ENCODE results near the gene GAGE12H.
"Not testable (repeated sequence)": the region's sequence is repeated elsewhere in the genome, so short reads cannot be mapped to it uniquely, and the experiment has no call there.

GAGE12H gene, protein sequence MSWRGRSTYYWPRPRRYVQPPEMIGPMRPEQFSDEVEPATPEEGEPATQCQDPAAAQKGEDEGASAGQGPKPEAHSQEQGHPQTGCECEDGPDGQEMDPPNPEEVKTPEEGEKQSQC

DNA sequence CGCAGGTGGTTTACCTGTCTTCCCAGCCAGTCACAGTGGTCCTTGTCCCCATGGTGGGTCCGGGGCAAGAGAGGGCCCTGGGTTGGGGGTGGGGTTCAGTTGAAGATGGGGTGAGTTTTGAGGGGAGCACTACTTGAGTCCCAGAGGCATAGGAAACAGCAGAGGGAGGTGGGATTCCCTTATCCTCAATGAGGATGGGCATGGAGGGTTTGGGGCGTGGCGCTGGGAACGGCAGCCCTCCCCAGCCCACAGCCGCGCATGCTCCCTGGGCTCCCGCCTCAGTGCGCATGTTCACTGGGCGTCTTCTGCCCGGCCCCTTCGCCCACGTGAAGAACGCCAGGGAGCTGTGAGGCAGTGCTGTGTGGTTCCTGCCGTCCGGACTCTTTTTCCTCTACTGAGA is at the start of gene GAGE12H:
TSS of gene GAGE12H (plus strand) at position 301 of the 400 bp plus-strand sequence. CDS start 1,155 bp downstream, outside the sequence.
- not testable (repeated sequence) for DNase-seq

DNA sequence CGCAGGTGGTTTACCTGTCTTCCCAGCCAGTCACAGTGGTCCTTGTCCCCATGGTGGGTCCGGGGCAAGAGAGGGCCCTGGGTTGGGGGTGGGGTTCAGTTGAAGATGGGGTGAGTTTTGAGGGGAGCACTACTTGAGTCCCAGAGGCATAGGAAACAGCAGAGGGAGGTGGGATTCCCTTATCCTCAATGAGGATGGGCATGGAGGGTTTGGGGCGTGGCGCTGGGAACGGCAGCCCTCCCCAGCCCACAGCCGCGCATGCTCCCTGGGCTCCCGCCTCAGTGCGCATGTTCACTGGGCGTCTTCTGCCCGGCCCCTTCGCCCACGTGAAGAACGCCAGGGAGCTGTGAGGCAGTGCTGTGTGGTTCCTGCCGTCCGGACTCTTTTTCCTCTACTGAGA is 47.9 kb upstream of the GAGE12H start, which contains the start of gene GAGE12C:
TSS of gene GAGE12C (plus strand) at position 301 of the 400 bp plus-strand sequence. CDS start 1,155 bp downstream, outside the sequence.
- DNase-seq: not testable (repeated sequence)

DNA sequence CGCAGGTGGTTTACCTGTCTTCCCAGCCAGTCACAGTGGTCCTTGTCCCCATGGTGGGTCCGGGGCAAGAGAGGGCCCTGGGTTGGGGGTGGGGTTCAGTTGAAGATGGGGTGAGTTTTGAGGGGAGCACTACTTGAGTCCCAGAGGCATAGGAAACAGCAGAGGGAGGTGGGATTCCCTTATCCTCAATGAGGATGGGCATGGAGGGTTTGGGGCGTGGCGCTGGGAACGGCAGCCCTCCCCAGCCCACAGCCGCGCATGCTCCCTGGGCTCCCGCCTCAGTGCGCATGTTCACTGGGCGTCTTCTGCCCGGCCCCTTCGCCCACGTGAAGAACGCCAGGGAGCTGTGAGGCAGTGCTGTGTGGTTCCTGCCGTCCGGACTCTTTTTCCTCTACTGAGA is 38.3 kb upstream of the GAGE12H start, which contains the start of gene GAGE12D:
TSS of gene GAGE12D (plus strand) at position 301 of the 400 bp plus-strand sequence. CDS start 1,155 bp downstream, outside the sequence.
- not testable (repeated sequence) for DNase-seq

DNA sequence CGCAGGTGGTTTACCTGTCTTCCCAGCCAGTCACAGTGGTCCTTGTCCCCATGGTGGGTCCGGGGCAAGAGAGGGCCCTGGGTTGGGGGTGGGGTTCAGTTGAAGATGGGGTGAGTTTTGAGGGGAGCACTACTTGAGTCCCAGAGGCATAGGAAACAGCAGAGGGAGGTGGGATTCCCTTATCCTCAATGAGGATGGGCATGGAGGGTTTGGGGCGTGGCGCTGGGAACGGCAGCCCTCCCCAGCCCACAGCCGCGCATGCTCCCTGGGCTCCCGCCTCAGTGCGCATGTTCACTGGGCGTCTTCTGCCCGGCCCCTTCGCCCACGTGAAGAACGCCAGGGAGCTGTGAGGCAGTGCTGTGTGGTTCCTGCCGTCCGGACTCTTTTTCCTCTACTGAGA is 28.8 kb upstream of the GAGE12H start, which contains the start of gene GAGE12E:
TSS of gene GAGE12E (plus strand) at position 301 of the 400 bp plus-strand sequence. CDS start 1,155 bp downstream, outside the sequence.
- not testable (repeated sequence) for DNase-seq

DNA sequence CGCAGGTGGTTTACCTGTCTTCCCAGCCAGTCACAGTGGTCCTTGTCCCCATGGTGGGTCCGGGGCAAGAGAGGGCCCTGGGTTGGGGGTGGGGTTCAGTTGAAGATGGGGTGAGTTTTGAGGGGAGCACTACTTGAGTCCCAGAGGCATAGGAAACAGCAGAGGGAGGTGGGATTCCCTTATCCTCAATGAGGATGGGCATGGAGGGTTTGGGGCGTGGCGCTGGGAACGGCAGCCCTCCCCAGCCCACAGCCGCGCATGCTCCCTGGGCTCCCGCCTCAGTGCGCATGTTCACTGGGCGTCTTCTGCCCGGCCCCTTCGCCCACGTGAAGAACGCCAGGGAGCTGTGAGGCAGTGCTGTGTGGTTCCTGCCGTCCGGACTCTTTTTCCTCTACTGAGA is 19.2 kb upstream of the GAGE12H start, which contains the start of gene GAGE12F:
TSS of gene GAGE12F (plus strand) at position 301 of the 400 bp plus-strand sequence. CDS start 1,155 bp downstream, outside the sequence.
- not testable (repeated sequence) for DNase-seq

DNA sequence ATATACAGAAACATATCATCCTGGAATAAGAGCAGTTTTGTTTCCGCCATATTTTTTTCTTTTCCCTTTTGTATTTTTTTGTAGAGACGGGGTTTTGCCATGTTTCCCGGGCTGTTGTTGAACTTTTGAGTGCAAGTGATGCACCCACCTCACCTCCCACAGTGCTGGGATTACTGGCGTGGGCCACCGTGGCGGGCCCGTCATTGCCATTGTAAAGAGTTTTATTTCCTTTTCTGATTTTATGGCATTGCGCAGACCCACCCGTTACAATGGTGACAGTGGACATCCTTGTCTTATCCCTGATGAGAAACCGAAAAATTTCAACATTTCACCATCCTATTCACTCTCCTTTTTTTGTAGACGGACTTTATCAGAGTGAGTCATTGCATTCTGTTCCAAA is 11.0 kb upstream of the GAGE12H start:
- DNase-seq: not testable (repeated sequence)

DNA sequence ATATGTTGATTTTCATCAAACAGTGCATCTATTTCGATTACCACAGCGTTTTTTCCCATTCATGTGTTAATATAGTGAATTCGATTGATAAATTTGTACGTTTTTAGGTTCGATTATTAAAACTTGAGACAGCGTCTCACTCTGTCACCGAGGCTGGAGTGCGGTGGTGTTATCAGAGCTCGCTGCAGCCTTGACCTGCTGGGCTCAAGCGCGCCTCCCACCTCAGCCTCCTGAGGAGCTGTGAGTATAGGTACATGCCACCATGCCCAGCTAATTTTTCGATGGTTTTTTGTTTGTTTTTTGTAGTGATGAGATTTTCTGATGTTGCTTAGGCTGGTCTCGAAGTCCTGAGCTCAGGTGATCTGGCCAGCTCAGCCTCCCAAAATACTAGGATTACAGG is 10.6 kb upstream of the GAGE12H start:
- DNase-seq: not testable (repeated sequence)

DNA sequence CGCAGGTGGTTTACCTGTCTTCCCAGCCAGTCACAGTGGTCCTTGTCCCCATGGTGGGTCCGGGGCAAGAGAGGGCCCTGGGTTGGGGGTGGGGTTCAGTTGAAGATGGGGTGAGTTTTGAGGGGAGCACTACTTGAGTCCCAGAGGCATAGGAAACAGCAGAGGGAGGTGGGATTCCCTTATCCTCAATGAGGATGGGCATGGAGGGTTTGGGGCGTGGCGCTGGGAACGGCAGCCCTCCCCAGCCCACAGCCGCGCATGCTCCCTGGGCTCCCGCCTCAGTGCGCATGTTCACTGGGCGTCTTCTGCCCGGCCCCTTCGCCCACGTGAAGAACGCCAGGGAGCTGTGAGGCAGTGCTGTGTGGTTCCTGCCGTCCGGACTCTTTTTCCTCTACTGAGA is 9.6 kb upstream of the GAGE12H start, which contains the start of gene GAGE12G:
TSS of gene GAGE12G (plus strand) at position 301 of the 400 bp plus-strand sequence. CDS start 1,155 bp downstream, outside the sequence.
- not testable (repeated sequence) for DNase-seq

DNA sequence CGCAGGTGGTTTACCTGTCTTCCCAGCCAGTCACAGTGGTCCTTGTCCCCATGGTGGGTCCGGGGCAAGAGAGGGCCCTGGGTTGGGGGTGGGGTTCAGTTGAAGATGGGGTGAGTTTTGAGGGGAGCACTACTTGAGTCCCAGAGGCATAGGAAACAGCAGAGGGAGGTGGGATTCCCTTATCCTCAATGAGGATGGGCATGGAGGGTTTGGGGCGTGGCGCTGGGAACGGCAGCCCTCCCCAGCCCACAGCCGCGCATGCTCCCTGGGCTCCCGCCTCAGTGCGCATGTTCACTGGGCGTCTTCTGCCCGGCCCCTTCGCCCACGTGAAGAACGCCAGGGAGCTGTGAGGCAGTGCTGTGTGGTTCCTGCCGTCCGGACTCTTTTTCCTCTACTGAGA is 9.4 kb downstream of the GAGE12H start, which contains the start of gene GAGE2A:
TSS of gene GAGE2A (plus strand) at position 301 of the 400 bp plus-strand sequence. CDS start 1,155 bp downstream, outside the sequence.
- DNase-seq: not testable (repeated sequence)

DNA sequence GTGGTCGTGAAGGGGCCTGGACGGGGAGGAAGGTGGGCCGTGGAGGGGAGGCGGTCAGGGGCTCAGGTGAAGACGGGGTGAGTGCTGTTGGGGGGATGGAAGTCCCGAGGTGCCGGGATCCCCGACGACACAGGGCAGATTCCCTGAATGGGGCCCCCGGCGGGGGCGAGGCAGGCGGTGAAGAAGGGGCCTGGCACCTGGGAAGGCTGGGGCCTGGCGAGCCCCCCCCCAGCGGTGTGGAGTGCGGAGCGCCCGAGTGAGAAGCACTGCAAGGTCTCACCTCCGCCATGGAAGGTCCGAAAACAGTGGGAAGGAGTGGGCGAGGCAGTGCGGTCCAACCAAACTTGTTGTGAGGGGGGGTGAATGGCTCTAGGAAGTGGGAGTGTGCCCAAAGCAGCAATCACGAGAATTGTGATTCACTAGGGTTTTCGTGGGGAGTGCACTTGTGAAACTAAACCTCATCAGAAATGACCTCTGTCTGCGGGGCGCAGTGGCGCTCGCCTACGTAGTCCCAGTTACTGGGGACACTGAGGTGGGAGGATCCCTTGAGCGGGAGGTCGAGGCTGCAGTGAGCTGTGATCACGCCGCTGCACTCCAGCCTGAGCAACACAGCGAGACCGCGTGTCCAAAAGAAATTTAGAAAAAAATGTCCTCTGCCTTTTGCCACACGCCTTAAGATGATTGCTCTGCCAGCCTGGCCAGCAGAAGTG is 10.2 kb downstream of the GAGE12H start:
- not testable (repeated sequence) for DNase-seq

DNA sequence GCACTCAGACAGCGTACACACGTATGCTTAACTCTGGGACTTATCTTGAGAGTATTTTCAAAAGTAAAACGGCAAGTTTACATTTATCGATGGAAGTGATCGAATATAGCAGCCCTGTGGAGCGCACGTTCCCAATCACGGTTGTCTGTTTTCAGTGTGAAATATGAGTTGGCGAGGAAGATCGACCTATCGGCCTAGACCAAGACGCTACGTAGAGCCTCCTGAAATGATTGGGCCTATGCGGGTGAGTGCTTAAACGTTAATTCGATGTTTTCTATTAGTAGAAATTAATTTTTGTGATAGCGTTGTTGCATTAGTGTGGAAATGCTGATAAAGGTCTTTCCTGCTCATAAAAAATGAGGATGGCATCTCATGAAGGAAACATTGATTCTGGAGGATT is 10.7 kb downstream of the GAGE12H start:
- DNase-seq: not testable (repeated sequence)

DNA sequence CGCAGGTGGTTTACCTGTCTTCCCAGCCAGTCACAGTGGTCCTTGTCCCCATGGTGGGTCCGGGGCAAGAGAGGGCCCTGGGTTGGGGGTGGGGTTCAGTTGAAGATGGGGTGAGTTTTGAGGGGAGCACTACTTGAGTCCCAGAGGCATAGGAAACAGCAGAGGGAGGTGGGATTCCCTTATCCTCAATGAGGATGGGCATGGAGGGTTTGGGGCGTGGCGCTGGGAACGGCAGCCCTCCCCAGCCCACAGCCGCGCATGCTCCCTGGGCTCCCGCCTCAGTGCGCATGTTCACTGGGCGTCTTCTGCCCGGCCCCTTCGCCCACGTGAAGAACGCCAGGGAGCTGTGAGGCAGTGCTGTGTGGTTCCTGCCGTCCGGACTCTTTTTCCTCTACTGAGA is 19.0 kb downstream of the GAGE12H start, which contains the start of gene GAGE1:
TSS of gene GAGE1 (plus strand) at position 301 of the 400 bp plus-strand sequence. CDS start 1,155 bp downstream, outside the sequence.
- not testable (repeated sequence) for DNase-seq

DNA sequence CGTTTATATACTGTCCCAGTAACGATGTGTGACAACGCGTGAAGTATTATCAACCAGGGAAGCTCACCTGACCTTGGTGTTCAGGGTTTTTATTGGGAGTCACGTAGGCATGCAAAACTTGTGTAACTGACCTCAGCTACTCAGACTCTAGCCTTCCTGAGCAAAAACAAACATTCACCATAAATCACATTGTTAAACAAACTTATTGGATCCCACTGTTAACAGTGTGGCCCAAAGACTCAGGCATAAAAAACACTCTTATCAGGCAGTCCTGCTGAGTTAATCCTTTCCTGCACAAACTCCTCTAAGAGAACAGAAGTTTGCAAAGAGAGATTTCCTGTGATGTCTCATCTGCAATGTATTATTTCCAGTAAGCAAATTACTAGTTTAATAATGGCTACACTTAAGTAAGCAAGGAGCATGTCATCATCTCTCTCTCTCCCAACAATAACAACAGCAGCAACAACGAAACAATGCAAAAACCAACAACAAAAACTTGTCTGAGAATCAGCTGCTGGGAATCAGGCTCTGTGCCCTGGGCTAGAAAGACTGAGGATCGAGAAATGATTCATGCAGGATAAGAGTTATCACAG is 31.1 kb downstream of the GAGE12H start:
- no peak for DNase-seq

DNA sequence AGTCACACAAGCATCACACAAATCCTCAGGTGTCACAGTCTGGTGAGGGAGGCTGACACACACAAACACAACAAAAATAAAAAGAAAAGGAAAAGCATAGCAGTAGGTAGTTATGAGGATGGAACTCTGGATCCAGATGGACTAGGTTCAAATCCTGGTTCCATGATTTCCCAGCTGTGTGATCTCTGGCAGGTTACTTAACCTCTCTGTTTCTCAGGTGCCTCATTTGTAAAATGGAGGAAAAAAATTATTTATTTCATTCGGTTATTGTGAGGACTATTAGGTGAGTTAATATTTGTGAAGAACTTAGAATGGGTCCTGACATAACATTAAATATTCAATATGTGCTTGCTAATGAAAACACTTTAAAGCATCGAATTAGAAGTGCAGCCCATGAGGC is 38.8 kb downstream of the GAGE12H start:
- DNase-seq: no peak

DNA sequence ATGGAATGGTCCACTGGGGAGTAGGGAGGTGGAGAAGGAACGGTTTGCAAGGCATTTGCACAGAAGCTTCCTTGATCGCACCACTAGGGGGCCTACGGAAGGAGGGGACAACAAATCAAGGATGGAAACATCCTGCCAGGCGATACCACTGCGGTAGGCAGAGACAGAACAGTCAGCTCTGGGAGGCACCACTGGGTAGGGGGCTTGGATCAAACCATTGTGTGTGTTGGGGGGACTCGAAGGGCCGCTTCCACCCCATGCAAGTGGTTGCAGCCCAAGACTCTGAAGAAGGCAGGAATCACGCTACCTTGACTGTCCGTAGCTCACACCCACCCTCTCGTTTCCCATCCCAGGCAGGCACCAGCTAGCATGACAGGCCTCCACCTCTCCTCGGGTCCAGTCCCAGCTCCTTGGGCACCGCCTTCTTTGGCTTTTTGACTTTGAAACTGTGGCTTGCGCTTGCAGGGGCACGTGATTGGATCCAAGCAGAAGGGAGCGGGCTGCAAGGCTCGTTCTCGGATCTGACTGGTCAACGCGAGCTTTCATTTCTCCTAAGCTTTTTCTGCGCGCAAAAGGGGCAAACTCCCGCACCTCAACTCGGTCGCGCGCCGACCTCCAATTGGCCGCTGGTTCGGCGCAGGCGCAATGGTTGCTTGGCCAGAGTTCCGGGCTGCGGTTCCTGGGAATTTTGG is 47.5 kb downstream of the GAGE12H start:
- no peak for DNase-seq
